HepG2 (cell line): ENCODE measurements around the gene CYB5A. TPM values are rescaled to one million over a fixed set of nuclear protein-coding genes. Genes with fewer than 3 reads are reported as not detected.
A peak's percentile ranks its signal among the peaks of the same experiment; 100 is the strongest.

Experiments used
- ATF6 ChIP-seq: sonication (generic); formaldehyde crosslinking; conservative IDR thresholded peaks from 2 replicates; pipeline ENCODE4 v1.4.0; 2020; ENCODE audit warnings: missing genetic modification reagents
- DPF2 ChIP-seq: sonication (generic); formaldehyde crosslinking; IDR thresholded peaks from 2 replicates; pipeline ENCODE4 v1.4.0; 2020; ENCODE audit warnings: mild to moderate bottlenecking, low read depth, missing genetic modification reagents, borderline replicate concordance
- GABPB1 ChIP-seq: IDR thresholded peaks from 2 replicates; pipeline ENCODE4 v1.6.1; 2016; ENCODE audit warnings: mild to moderate bottlenecking, missing genetic modification reagents, moderate library complexity, missing compliant biosample characterization
- GPN1 ChIP-seq: sonication (generic); formaldehyde crosslinking; IDR thresholded peaks from 2 replicates; pipeline ENCODE4 v1.5.1; 2020; ENCODE audit warnings: missing genetic modification reagents, borderline replicate concordance
- HNRNPK ChIP-seq: fragments of 200-400 bp; formaldehyde crosslinking; IDR thresholded peaks from 2 replicates; pipeline ENCODE4 v1.6.1; 2018; ENCODE audit warnings: low read length, low read depth, moderate library complexity, mild to moderate bottlenecking; ENCODE audit not compliant: poor library complexity, severe bottlenecking
- KLF9 ChIP-seq: IDR thresholded peaks from 2 replicates; pipeline ENCODE4 v1.6.1; 2016; ENCODE audit warnings: low read depth
- LRRFIP1 ChIP-seq: sonication (generic); formaldehyde crosslinking; conservative IDR thresholded peaks from 2 replicates; pipeline ENCODE4 v1.4.0; 2020; ENCODE audit warnings: missing genetic modification reagents
- PAXIP1 ChIP-seq: sonication (generic); formaldehyde crosslinking; conservative IDR thresholded peaks from 2 replicates; pipeline ENCODE4 v1.4.0; 2020; ENCODE audit warnings: mild to moderate bottlenecking, missing genetic modification reagents, moderate library complexity
- ZBTB2 ChIP-seq: sonication (generic); formaldehyde crosslinking; IDR thresholded peaks from 2 replicates; pipeline ENCODE4 v1.8.0; 2022; ENCODE audit warnings: low read depth, missing genetic modification reagents
- ZFP62 ChIP-seq: sonication (generic); formaldehyde crosslinking; IDR thresholded peaks from 2 replicates; pipeline ENCODE4 v1.4.0; 2020; ENCODE audit warnings: missing genetic modification reagents
- ZHX1 ChIP-seq: sonication (generic); formaldehyde crosslinking; IDR thresholded peaks from 2 replicates; pipeline ENCODE4 v1.8.1; 2022; ENCODE audit warnings: low read depth, mild to moderate bottlenecking, missing genetic modification reagents
- ZNF615 ChIP-seq: sonication (generic); formaldehyde crosslinking; IDR thresholded peaks from 2 replicates; pipeline ENCODE4 v1.5.0; 2020; ENCODE audit warnings: mild to moderate bottlenecking, missing genetic modification reagents, borderline replicate concordance
- ZUFSP ChIP-seq: sonication (generic); formaldehyde crosslinking; IDR thresholded peaks from 2 replicates; pipeline ENCODE4 v1.9.0; 2021; ENCODE audit warnings: missing genetic modification reagents, mild to moderate bottlenecking, borderline replicate concordance
- polyA plus RNA-seq, 8 experiments: library from polyadenylated mRNA; depleted of rRNA in 3 of 8; stranded (reverse) in 7 of 8; unstranded in 1 of 8; fragments of >200 nt; fragmentation: Illumina TruSeq in 4 of 8; extraction: Trizol in 4 of 8; gene quantifications; 2 replicates each; pipeline versions ENCODE4 v1.2.1 to v1.2.3, GENCODE V29; 2011 to 2016; ENCODE audit warnings: low read depth in 4 of 8, missing spikeins in 1 of 8, mixed read lengths in 1 of 8; ENCODE audit not compliant: insufficient read depth in 1 of 8
- total RNA-seq, 5 experiments: library from RNA; depleted of rRNA; stranded (reverse); fragments of >200 nt; fragmentation: Illumina TruSeq; extraction: Trizol; gene quantifications; 2 replicates each; pipeline ENCODE4 v1.2.3, GENCODE V29; 2016; ENCODE audit warnings: low read depth in 1 of 5

The CYB5A gene
- total and polyA plus RNA-seq, 2 of the 13 experiments (the other 11 are each of a cell fraction or from before 2014, with no cell fraction given) = 215 to 356 TPM

GRCh38 chr18:74291771-74292540, at the start of gene CYB5A (continued):
- peak; percentile 93 for TF ChIP-seq PAXIP1
- no peak; the same call in 1 of the 2 replicates for TF ChIP-seq DPF2 (CRISPR knock-in tag)
- TF ChIP-seq HNRNPK = no peak
- TF ChIP-seq ZBTB2 = no peak
- no peak for TF ChIP-seq ZHX1 (CRISPR knock-in tag)
- TF ChIP-seq GABPB1 (CRISPR knock-in tag) = peak; percentile 84
- TF ChIP-seq GPN1 = no peak
- peak; percentile 47; the same call in 1 of the 2 replicates for TF ChIP-seq ZNF615 (CRISPR knock-in tag)
- TF ChIP-seq KLF9 (CRISPR knock-in tag) = no peak; the same call in 1 of the 2 replicates
- no peak for TF ChIP-seq ZFP62 (CRISPR knock-in tag)
- TF ChIP-seq LRRFIP1 (CRISPR knock-in tag) = no peak
- TF ChIP-seq ATF6 = no peak
- no peak for TF ChIP-seq ZUFSP (CRISPR knock-in tag)
